Suprapubic skin (tissue), 3 donors: Measurements from ENCODE around the gene RIIAD1.
"Not testable (repeated sequence)": the region's sequence is repeated elsewhere in the genome, so short reads cannot be mapped to it uniquely, and the experiment has no call there.

Experiments
- POLR2A ChIP-seq, 2 donors: fragments of 450-650 bp; IDR thresholded peaks; one replicate each; pipeline ENCODE4 v1.6.1; 2017; ENCODE audit warnings: antibody characterized with exemption in 2 of 2, mild to moderate bottlenecking in 2 of 2, moderate library complexity in 2 of 2
- TF ChIP-seq, protein P1 (sequence below), 2 donors: fragments of 200-600 bp in 1 of 2; fragments of 450-650 bp in 1 of 2; sonication (generic) in 1 of 2; IDR thresholded peaks; one replicate each; pipeline ENCODE4 v1.5.1; 2016 to 2019; ENCODE audit warnings: antibody characterized with exemption in 2 of 2, mild to moderate bottlenecking in 1 of 2, moderate library complexity in 1 of 2

DNA sequence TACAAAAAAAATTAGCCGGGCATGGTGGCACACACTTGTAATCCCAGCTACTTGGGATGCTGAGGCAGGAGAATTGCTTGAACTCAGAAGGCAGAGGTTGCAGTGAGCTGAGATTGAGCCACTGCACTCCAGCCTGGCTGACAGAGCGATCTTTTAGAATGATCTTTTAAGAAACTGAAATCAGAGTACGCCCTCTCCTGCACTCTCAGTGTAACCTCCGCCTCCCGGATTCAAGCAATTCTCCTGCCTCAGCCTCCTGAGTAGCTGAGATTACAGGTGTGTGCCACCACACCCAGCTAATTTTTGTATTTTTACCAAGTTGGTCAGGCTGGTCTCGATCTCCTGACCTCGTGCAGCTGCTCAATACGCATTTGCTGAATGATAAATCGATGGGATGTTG, 12.7 kb downstream of the RIIAD1 start:
- TF ChIP-seq, protein P1, sequence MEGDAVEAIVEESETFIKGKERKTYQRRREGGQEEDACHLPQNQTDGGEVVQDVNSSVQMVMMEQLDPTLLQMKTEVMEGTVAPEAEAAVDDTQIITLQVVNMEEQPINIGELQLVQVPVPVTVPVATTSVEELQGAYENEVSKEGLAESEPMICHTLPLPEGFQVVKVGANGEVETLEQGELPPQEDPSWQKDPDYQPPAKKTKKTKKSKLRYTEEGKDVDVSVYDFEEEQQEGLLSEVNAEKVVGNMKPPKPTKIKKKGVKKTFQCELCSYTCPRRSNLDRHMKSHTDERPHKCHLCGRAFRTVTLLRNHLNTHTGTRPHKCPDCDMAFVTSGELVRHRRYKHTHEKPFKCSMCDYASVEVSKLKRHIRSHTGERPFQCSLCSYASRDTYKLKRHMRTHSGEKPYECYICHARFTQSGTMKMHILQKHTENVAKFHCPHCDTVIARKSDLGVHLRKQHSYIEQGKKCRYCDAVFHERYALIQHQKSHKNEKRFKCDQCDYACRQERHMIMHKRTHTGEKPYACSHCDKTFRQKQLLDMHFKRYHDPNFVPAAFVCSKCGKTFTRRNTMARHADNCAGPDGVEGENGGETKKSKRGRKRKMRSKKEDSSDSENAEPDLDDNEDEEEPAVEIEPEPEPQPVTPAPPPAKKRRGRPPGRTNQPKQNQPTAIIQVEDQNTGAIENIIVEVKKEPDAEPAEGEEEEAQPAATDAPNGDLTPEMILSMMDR (IDR thresholded peaks at IDR 0.05) = not testable (repeated sequence)
- TF ChIP-seq POLR2A (IDR thresholded peaks at IDR 0.05) = not testable (repeated sequence)
